Measurements from ENCODE around the gene SLC39A11.

DNA sequence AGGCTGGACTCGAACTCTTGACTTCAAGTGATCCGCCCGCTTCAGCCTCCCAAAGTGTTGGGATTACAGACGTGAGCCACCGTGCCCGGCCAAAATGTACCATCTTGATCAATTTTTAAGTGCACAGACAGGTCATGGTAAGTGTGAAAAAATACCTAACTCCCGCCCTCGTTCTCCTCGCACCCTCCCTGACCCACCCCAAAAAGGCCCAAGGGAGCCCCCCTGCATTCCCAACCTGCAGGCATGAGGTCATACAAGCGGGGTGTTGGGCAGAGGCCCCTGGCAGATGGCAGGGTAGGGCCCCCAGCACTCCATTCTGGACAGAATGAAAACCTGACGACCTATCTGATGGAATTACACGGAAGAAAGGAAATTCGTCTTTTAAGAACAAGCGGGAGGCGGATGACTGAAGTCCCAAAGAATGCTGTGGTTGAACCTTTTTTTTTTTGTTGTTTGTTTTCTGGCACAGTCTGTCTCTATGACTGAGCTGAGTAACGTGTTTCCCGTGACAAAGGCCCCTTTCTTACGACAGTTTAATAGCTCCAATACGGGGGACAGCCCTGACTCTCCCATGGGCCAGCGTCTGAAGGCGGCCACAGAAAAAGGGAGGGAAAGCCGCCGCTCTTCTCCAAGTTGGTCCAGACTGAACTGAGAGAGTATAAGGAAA lies 376.4 kb downstream of the SLC39A11 start:
- TF ChIP-seq EZH2 (IDR thresholded peaks at IDR 0.05; ENCODE audit: borderline replicate concordance, low read length): no peak
- TF ChIP-seq, protein P1, sequence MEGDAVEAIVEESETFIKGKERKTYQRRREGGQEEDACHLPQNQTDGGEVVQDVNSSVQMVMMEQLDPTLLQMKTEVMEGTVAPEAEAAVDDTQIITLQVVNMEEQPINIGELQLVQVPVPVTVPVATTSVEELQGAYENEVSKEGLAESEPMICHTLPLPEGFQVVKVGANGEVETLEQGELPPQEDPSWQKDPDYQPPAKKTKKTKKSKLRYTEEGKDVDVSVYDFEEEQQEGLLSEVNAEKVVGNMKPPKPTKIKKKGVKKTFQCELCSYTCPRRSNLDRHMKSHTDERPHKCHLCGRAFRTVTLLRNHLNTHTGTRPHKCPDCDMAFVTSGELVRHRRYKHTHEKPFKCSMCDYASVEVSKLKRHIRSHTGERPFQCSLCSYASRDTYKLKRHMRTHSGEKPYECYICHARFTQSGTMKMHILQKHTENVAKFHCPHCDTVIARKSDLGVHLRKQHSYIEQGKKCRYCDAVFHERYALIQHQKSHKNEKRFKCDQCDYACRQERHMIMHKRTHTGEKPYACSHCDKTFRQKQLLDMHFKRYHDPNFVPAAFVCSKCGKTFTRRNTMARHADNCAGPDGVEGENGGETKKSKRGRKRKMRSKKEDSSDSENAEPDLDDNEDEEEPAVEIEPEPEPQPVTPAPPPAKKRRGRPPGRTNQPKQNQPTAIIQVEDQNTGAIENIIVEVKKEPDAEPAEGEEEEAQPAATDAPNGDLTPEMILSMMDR (conservative IDR thresholded peaks at IDR 0.05 in 1 of 2, IDR thresholded peaks at IDR 0.05 in 1 of 2; ENCODE audit: extremely low read depth in 1 of 2, insufficient read depth in 1 of 2, low read depth in 1 of 2, low read length in 2 of 2): no peak
